Measurements from ENCODE around the gene MTUS2.

DNA sequence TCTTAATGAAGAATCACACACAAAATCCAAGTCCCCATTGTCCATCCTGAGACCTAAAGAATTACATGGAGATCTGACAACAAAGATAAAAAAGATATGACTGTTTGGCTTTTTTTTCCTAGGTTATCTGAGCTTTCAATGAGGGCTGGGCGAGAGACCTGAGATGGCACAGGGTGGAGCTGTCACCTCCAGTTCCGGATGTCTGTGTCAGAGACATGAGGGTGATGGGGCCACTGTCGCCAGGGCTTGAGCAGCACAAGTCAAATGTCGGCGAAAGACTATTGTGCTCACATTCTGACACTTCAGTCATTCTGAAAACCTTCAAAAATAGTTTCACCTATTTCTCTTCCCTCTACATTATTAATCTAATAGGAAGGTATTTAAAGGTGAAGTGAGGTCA, 709.6 kb downstream of the MTUS2 start:
- TF ChIP-seq, protein P1, sequence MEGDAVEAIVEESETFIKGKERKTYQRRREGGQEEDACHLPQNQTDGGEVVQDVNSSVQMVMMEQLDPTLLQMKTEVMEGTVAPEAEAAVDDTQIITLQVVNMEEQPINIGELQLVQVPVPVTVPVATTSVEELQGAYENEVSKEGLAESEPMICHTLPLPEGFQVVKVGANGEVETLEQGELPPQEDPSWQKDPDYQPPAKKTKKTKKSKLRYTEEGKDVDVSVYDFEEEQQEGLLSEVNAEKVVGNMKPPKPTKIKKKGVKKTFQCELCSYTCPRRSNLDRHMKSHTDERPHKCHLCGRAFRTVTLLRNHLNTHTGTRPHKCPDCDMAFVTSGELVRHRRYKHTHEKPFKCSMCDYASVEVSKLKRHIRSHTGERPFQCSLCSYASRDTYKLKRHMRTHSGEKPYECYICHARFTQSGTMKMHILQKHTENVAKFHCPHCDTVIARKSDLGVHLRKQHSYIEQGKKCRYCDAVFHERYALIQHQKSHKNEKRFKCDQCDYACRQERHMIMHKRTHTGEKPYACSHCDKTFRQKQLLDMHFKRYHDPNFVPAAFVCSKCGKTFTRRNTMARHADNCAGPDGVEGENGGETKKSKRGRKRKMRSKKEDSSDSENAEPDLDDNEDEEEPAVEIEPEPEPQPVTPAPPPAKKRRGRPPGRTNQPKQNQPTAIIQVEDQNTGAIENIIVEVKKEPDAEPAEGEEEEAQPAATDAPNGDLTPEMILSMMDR (IDR thresholded peaks at IDR 0.05): no peak
- no peak for TF ChIP-seq POLR2A (IDR thresholded peaks at IDR 0.05)

All from stomach (tissue), 4 donors.